8988T (cell line): ENCODE measurements around the gene C1GALT1C1L.
A peak's percentile ranks its signal among the peaks of the same experiment; 100 is the strongest.
"Not testable (repeated sequence)": the region's sequence is repeated elsewhere in the genome, so short reads cannot be mapped to it uniquely, and the experiment has no call there.

ENCODE experiments used
- DNase-seq: peaks from one replicate; pipeline ENCODE4 v3.0.0; 2011

Gene C1GALT1C1L

GRCh38 chr2:43648994-43649701 lies 27.1 kb downstream of the C1GALT1C1L start:
- no peak for DNase-seq

- no peak for DNase-seq
Observed at GRCh38 chr2:43643680-43644079, 32.5 kb downstream of the C1GALT1C1L start.

- no peak for DNase-seq
Observed at GRCh38 chr2:43642363-43642762, 33.9 kb downstream of the C1GALT1C1L start.

- peak; percentile 77 for DNase-seq
Observed at GRCh38 chr2:43637030-43637803, 39.0 kb downstream of the C1GALT1C1L start, which contains the start of gene PLEKHH2. Gene PLEKHH2, plus strand, starts transcription at chr2:43637260. Its CDS starts 7,414 bp downstream, at chr2:43644674.

GRCh38 chr2:43636621-43637020 lies 39.6 kb downstream of the C1GALT1C1L start:
- no peak for DNase-seq

- not testable (repeated sequence) for DNase-seq
Observed at GRCh38 chr2:43636153-43636552, 40.1 kb downstream of the C1GALT1C1L start.

- DNase-seq, result no peak
Observed at GRCh38 chr2:43634604-43635306, 41.5 kb downstream of the C1GALT1C1L start.

- DNase-seq, result no peak
Observed at GRCh38 chr2:43631618-43632317, 44.5 kb downstream of the C1GALT1C1L start.
